HG02588 (cell line): Measurements from ENCODE around the gene NAV1.
"Not testable (repeated sequence)": the region's sequence is repeated elsewhere in the genome, so short reads cannot be mapped to it uniquely, and the experiment has no call there.

Source experiments
- ATAC-seq: cut with Tn5 transposase; IDR thresholded peaks from one replicate; pipeline ENCODE4 v1.9.1; 2021; ENCODE audit warnings: mild to moderate bottlenecking, moderate library complexity; ENCODE audit not compliant: unreplicated experiment

NAV1 gene

GRCh38 chr1:201562659-201563405, 23.9 kb downstream of the NAV1 start:
- no peak for ATAC-seq

- ATAC-seq, result no peak
These were observed 24.5 kb downstream of the NAV1 start for GRCh38 chr1:201563406-201563780.

- no peak for ATAC-seq
These were observed 25.0 kb downstream of the NAV1 start for GRCh38 chr1:201563941-201564340.

GRCh38 chr1:201565024-201565730, 26.2 kb downstream of the NAV1 start:
- no peak for ATAC-seq

GRCh38 chr1:201565771-201566528, 27.0 kb downstream of the NAV1 start:
- no peak for ATAC-seq

- no peak for ATAC-seq
These were observed 27.5 kb downstream of the NAV1 start for GRCh38 chr1:201566529-201566823.

- ATAC-seq, result no peak
These were observed 28.2 kb downstream of the NAV1 start for GRCh38 chr1:201566933-201567801.

- no peak for ATAC-seq
These were observed 29.3 kb downstream of the NAV1 start for GRCh38 chr1:201568265-201568664.

GRCh38 chr1:201568859-201569294, 29.9 kb downstream of the NAV1 start:
- no peak for ATAC-seq

- no peak for ATAC-seq
These were observed 31.4 kb downstream of the NAV1 start for GRCh38 chr1:201570181-201570885.

- no peak for ATAC-seq
These were observed 32.1 kb downstream of the NAV1 start for GRCh38 chr1:201570886-201571624.

GRCh38 chr1:201573030-201573429, 34.1 kb downstream of the NAV1 start:
- ATAC-seq, result no peak

GRCh38 chr1:201573923-201574322, 35.0 kb downstream of the NAV1 start:
- ATAC-seq, result no peak

GRCh38 chr1:201575912-201576311, 37.0 kb downstream of the NAV1 start:
- no peak for ATAC-seq

- no peak for ATAC-seq
These were observed 38.0 kb downstream of the NAV1 start for GRCh38 chr1:201576914-201577313.

- ATAC-seq, result no peak
These were observed 39.3 kb downstream of the NAV1 start for GRCh38 chr1:201578008-201578888.

GRCh38 chr1:201581371-201581770, 42.4 kb downstream of the NAV1 start:
- ATAC-seq, result not testable (repeated sequence)

GRCh38 chr1:201582705-201583442, 43.9 kb downstream of the NAV1 start:
- ATAC-seq, result no peak
